K562 (cell line): Measurements from ENCODE around the gene TRIM2. TPM values are rescaled to one million over a fixed set of nuclear protein-coding genes. Genes with fewer than 3 reads are reported as not detected.

Experiments
- AFF4 ChIP-seq: sonication (generic); formaldehyde crosslinking; IDR thresholded peaks from 2 replicates; pipeline ENCODE4 v1.8.0; 2023; ENCODE audit warnings: mild to moderate bottlenecking, missing genetic modification reagents
- BHLHE40 ChIP-seq: IDR thresholded peaks from 2 replicates; pipeline ENCODE4 v1.6.1; 2011; ENCODE audit warnings: low read length, improper control_type of control experiment
- CC2D1A ChIP-seq: fragments of 450-650 bp; IDR thresholded peaks from 2 replicates; pipeline ENCODE4 v1.6.1; 2017; ENCODE audit warnings: mild to moderate bottlenecking
- CTBP1 ChIP-seq: fragments of 450-650 bp; IDR thresholded peaks from 2 replicates; pipeline ENCODE4 v1.6.1; 2016; ENCODE audit warnings: borderline replicate concordance
- FIP1L1 ChIP-seq: fragments of 200-400 bp; formaldehyde crosslinking; IDR thresholded peaks from 2 replicates; pipeline ENCODE4 v1.6.1; 2018; ENCODE audit warnings: mild to moderate bottlenecking, low read depth, low read length; ENCODE audit not compliant: poor library complexity, severe bottlenecking
- GABPA ChIP-seq: fragments of 200-800 bp; sonication (Bioruptor generic); conservative IDR thresholded peaks from 2 replicates; pipeline ENCODE4 v1.6.1; 2016; ENCODE audit warnings: low read depth, missing genetic modification characterization, missing compliant biosample characterization
- L3MBTL2 ChIP-seq: fragments of 450-650 bp; IDR thresholded peaks from 2 replicates; pipeline ENCODE4 v1.6.1; 2016; ENCODE audit warnings: mild to moderate bottlenecking, moderate library complexity
- LEF1 ChIP-seq: fragments of 450-650 bp; IDR thresholded peaks from 2 replicates; pipeline ENCODE4 v1.6.1; 2016; ENCODE audit warnings: mild to moderate bottlenecking
- MLX ChIP-seq, 2 experiments: fragments of 450-650 bp in 1 of 2; sonication (generic) in 1 of 2; formaldehyde crosslinking; conservative IDR thresholded peaks; 2 replicates each; pipeline versions ENCODE4 v1.4.0 to v1.8.1; 2020 to 2022; ENCODE audit warnings: mild to moderate bottlenecking in 1 of 2, missing genetic modification reagents in 1 of 2
- MYNN ChIP-seq, 2 experiments: sonication (generic); formaldehyde crosslinking in 1 of 2; IDR thresholded peaks; 2 replicates each; pipeline versions ENCODE4 v1.5.0 to v1.6.1; 2016 to 2020; ENCODE audit warnings: antibody characterized with exemption in 1 of 2, missing genetic modification reagents in 1 of 2
- NELFE ChIP-seq: IDR thresholded peaks from 2 replicates; pipeline ENCODE4 v1.6.1; 2011; ENCODE audit warnings: mild to moderate bottlenecking; ENCODE audit not compliant: insufficient read depth, insufficient read length
- PURB ChIP-seq: sonication (generic); formaldehyde crosslinking; IDR thresholded peaks from 2 replicates; pipeline ENCODE4 v1.9.0; 2021; ENCODE audit warnings: low read depth, mild to moderate bottlenecking, missing genetic modification reagents
- RBM22 ChIP-seq: fragments of 200-400 bp; formaldehyde crosslinking; IDR thresholded peaks from 2 replicates; pipeline ENCODE4 v1.6.1; 2018; ENCODE audit warnings: low read length, low read depth; ENCODE audit not compliant: poor library complexity, severe bottlenecking
- U2AF1 ChIP-seq: fragments of 200-400 bp; formaldehyde crosslinking; optimal IDR thresholded peaks from 2 replicates; pipeline ENCODE3; 2017; ENCODE audit warnings: mild to moderate bottlenecking, low read depth, low read length, moderate library complexity
- U2AF2 ChIP-seq: fragments of 200-400 bp; formaldehyde crosslinking; optimal IDR thresholded peaks from 2 replicates; pipeline ENCODE3; 2017; ENCODE audit warnings: low read depth, mild to moderate bottlenecking, low read length
- WHSC1 ChIP-seq: IDR thresholded peaks from one replicate; pipeline ENCODE4 v1.6.1; 2012; ENCODE audit warnings: low read length, control low read depth, inconsistent platforms
- ZNF785 ChIP-seq: fragments of 250-450 bp; sonication (Bioruptor Pico); IDR thresholded peaks from 2 replicates; pipeline ENCODE4 v1.4.0; 2020; ENCODE audit warnings: mild to moderate bottlenecking
- ZSCAN29 ChIP-seq: fragments of 450-650 bp; IDR thresholded peaks from 2 replicates; pipeline ENCODE4 v1.6.1; 2017
- polyA plus RNA-seq, 8 experiments: library from polyadenylated mRNA; depleted of rRNA in 4 of 8; stranded (reverse) in 5 of 8; unstranded in 3 of 8; fragments of >200 nt; fragmentation: Nextera tagmentation in 2 of 8; fragmentation: Illumina TruSeq in 1 of 8; extraction: Ambion mirVana in 2 of 8; extraction: Trizol in 1 of 8; gene quantifications; 2 replicates each; pipeline versions ENCODE4 v1.2.1 to v1.2.3, GENCODE V29; 2011 to 2014; ENCODE audit warnings: inconsistent platforms in 1 of 8, missing spikeins in 1 of 8
- total RNA-seq, 7 experiments: library from RNA; depleted of rRNA in 6 of 7; stranded (reverse); fragments of >200 nt in 6 of 7; fragmentation: Illumina TruSeq in 2 of 7; extraction: Trizol in 2 of 7; gene quantifications; 2 replicates each; pipeline versions ENCODE4 v1.2.1 to v1.2.3, GENCODE V29; 2011 to 2021; ENCODE audit warnings: low replicate concordance in 1 of 7
- TF ChIP-seq, protein P1 (sequence below): sonication (generic); formaldehyde crosslinking; IDR thresholded peaks from 2 replicates; pipeline ENCODE4 v1.9.0; 2022; ENCODE audit warnings: mild to moderate bottlenecking, missing genetic modification reagents
- TF ChIP-seq, protein P2 (sequence below): fragments of 250-450 bp; sonication (Bioruptor Pico); IDR thresholded peaks from 2 replicates; pipeline ENCODE4 v1.6.1; 2021; ENCODE audit warnings: mild to moderate bottlenecking
- TF ChIP-seq, protein P3 (sequence below): fragments of 250-450 bp; sonication (Bioruptor Pico); IDR thresholded peaks from 2 replicates; pipeline ENCODE4 v1.8.0; 2022; ENCODE audit warnings: moderate library complexity, mild to moderate bottlenecking, inconsistent platforms

The TRIM2 gene
- total and polyA plus RNA-seq, 9 of the 15 experiments (the other 6 are each of a cell fraction or from before 2014, with no cell fraction given), result 0.01 to 0.41 (median 0.13) TPM; not detected in 1

- TF ChIP-seq, protein P1, sequence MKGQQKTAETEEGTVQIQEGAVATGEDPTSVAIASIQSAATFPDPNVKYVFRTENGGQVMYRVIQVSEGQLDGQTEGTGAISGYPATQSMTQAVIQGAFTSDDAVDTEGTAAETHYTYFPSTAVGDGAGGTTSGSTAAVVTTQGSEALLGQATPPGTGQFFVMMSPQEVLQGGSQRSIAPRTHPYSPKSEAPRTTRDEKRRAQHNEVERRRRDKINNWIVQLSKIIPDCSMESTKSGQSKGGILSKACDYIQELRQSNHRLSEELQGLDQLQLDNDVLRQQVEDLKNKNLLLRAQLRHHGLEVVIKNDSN, result no peak
- TF ChIP-seq U2AF1 (peak; percentile 64), U2AF2 (no peak), NELFE (no peak), GABPA (0 out of 2 replicates have a peak, but pooled peaks have one; percentile 19), L3MBTL2 (peak; percentile 78), BHLHE40 (no peak), PURB (CRISPR knock-in tag) (no peak), CC2D1A (no peak), ZSCAN29 (no peak), CTBP1 (peak; percentile 52; the same call in 1 of the 2 replicates), LEF1 (no peak), MYNN (IDR thresholded peaks at IDR 0.05) (no peak), MYNN (CRISPR knock-in tag; IDR thresholded peaks at IDR 0.05) (no peak), RBM22 (peak; percentile 49), WHSC1 (no peak), ZNF785 (no peak), MLX (CRISPR knock-in tag; conservative IDR thresholded peaks at IDR 0.05) (no peak), AFF4 (0 out of 2 replicates have a peak, but pooled peaks have one; percentile 35), FIP1L1 (peak; percentile 95)
- TF ChIP-seq, protein P2, sequence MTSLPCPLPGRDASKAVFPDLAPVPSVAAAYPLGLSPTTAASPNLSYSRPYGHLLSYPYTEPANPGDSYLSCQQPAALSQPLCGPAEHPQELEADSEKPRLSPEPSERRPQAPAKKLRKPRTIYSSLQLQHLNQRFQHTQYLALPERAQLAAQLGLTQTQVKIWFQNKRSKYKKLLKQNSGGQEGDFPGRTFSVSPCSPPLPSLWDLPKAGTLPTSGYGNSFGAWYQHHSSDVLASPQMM (CRISPR knock-in tag), result no peak
- TF ChIP-seq, protein P3, sequence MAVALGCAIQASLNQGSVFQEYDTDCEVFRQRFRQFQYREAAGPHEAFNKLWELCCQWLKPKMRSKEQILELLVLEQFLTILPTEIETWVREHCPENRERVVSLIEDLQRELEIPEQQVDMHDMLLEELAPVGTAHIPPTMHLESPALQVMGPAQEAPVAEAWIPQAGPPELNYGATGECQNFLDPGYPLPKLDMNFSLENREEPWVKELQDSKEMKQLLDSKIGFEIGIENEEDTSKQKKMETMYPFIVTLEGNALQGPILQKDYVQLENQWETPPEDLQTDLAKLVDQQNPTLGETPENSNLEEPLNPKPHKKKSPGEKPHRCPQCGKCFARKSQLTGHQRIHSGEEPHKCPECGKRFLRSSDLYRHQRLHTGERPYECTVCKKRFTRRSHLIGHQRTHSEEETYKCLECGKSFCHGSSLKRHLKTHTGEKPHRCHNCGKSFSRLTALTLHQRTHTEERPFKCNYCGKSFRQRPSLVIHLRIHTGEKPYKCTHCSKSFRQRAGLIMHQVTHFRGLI, result no peak
Observed at GRCh38 chr4:153344131-153345011, 140.1 kb downstream of the TRIM2 start, which contains the start of gene MND1 (continued).
